KMS-11 (cell line): ENCODE results near the gene SLC15A5.

Experiments used
- H2AFZ ChIP-seq: fragments of 200-600 bp; sonication (generic); 2 replicates; pipeline ENCODE4 v1.6.1; 2016; ENCODE audit warnings: antibody characterized with exemption, mixed run types, low read depth
- H3K27ac ChIP-seq: fragments of 200-600 bp; sonication (generic); 2 replicates; pipeline ENCODE4 v1.6.1; 2016; ENCODE audit warnings: mild to moderate bottlenecking, mixed run types
- H3K27me3 ChIP-seq: fragments of 200-600 bp; sonication (generic); 2 replicates; pipeline ENCODE4 v1.6.1; 2017; ENCODE audit warnings: mild to moderate bottlenecking, low read depth, mixed run types, moderate library complexity; ENCODE audit not compliant: insufficient read depth
- H3K36me3 ChIP-seq: fragments of 200-600 bp; sonication (generic); 2 replicates; pipeline ENCODE4 v1.6.1; 2017; ENCODE audit warnings: mild to moderate bottlenecking, mixed run types; ENCODE audit not compliant: insufficient read depth
- H3K4me1 ChIP-seq: fragments of 200-600 bp; sonication (generic); 2 replicates; pipeline ENCODE4 v1.6.1; 2016; ENCODE audit warnings: mild to moderate bottlenecking, low read depth, mixed run types; ENCODE audit not compliant: poor library complexity, severe bottlenecking
- H3K4me2 ChIP-seq: fragments of 200-600 bp; sonication (generic); 2 replicates; pipeline ENCODE4 v1.7.0; 2016; ENCODE audit warnings: mild to moderate bottlenecking, mixed run types
- H3K4me3 ChIP-seq: fragments of 200-600 bp; sonication (generic); IDR thresholded peaks from 2 replicates; pipeline ENCODE4 v1.6.1; 2017; ENCODE audit warnings: low read depth, low read length, mixed read lengths; ENCODE audit not compliant: insufficient read depth
- H3K79me2 ChIP-seq: fragments of 200-600 bp; sonication (generic); 2 replicates; pipeline ENCODE4 v1.6.1; 2016; ENCODE audit warnings: low read depth, mixed run types; ENCODE audit not compliant: insufficient read depth
- H3K9ac ChIP-seq: fragments of 200-600 bp; sonication (generic); 2 replicates; pipeline ENCODE4 v1.6.1; 2016; ENCODE audit warnings: mild to moderate bottlenecking, mixed run types
- H4K20me1 ChIP-seq: fragments of 200-600 bp; sonication (generic); 2 replicates; pipeline ENCODE4 v1.6.1; 2016; ENCODE audit warnings: mild to moderate bottlenecking, mixed run types; ENCODE audit not compliant: insufficient read depth
- TF ChIP-seq, protein P1 (sequence below): fragments of 200-600 bp; sonication (generic); conservative IDR thresholded peaks from 2 replicates; pipeline ENCODE4 v1.6.1; 2017; ENCODE audit warnings: low read depth, mild to moderate bottlenecking, antibody characterized with exemption, low read length, moderate library complexity, mixed read lengths

Gene SLC15A5

DNA sequence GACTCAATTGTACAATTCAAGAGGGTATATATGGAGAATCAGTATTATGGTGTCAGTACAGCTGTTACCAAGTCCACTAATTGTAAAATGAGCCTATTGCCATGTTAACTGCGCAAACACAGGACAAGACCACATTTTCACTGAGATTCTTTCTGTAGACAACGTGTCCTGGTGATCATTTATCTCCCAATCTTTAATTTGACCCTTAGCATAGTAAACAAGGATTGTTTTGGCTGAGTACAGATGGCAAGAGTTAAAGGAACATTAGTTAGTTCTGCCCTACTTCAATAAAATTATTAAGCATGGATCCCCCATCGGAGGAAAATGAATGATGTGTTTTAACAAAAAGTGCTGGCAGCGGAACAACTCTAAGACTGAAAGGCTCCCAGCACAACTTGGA lies 36.1 kb downstream of the SLC15A5 start:
- Histone ChIP-seq H3K4me1 (no peaks in the 10 kb centered on the region), H3K4me3 (no peak overlapping the region), H3K4me2 (no peak overlapping the region), H4K20me1 (no peaks in the 10 kb centered on the region), H3K27me3 (no peaks in the 10 kb centered on the region), H2AFZ (no peak overlapping the region), H3K36me3 (no peaks in the 10 kb centered on the region), H3K9ac (no peak overlapping the region), H3K79me2 (no peaks in the 10 kb centered on the region), H3K27ac (no peak overlapping the region)
- TF ChIP-seq, protein P1, sequence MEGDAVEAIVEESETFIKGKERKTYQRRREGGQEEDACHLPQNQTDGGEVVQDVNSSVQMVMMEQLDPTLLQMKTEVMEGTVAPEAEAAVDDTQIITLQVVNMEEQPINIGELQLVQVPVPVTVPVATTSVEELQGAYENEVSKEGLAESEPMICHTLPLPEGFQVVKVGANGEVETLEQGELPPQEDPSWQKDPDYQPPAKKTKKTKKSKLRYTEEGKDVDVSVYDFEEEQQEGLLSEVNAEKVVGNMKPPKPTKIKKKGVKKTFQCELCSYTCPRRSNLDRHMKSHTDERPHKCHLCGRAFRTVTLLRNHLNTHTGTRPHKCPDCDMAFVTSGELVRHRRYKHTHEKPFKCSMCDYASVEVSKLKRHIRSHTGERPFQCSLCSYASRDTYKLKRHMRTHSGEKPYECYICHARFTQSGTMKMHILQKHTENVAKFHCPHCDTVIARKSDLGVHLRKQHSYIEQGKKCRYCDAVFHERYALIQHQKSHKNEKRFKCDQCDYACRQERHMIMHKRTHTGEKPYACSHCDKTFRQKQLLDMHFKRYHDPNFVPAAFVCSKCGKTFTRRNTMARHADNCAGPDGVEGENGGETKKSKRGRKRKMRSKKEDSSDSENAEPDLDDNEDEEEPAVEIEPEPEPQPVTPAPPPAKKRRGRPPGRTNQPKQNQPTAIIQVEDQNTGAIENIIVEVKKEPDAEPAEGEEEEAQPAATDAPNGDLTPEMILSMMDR: no peak

DNA sequence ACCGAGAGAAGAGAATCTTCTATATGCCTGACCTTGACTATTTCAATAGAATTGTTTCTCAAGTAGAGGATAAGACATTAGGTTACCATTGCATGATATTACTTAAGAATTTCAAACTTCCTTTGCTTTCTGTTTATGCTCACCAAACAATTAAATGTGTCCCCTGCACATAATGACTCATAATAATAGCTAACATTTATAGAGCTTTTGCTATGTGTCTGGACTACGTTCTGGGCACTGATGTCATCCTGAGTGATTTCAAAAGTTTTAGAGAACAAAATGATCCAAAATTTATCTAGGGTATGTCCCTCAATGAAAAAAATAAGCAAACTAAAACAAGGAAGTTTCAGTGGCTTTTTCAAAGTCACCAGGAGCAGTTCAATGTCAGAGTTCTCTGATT lies 38.8 kb downstream of the SLC15A5 start:
- Histone ChIP-seq H3K79me2 (no peaks in the 10 kb centered on the region), H3K36me3 (no peaks in the 10 kb centered on the region), H3K9ac (no peak overlapping the region), H4K20me1 (no peaks in the 10 kb centered on the region), H3K27me3 (no peaks in the 10 kb centered on the region), H3K27ac (no peak overlapping the region), H3K4me3 (no peak overlapping the region), H3K4me1 (peaks cover 10% of the 10 kb centered on the region), H3K4me2 (no peak overlapping the region), H2AFZ (no peak overlapping the region)
- TF ChIP-seq, protein P1: no peak

DNA sequence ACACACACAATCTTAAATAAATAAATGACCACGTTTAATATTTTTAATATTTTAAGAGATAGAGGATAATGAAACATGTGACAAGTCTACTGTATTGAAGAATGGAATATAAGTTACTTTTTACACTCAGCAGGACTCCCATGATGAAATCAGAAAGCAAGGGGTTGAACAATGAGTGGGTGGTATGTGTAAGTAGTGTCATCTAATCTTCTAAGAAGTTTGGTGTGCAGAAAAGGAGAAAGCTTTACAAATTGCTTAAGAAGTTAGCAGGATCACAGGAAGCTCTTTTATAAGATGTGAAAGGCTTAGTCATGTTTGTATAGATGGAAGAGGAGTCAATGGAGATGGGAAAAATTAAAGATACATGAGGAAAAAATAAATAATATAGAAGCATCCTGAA lies 47.8 kb downstream of the SLC15A5 start:
- Histone ChIP-seq H2AFZ (no peak overlapping the region), H3K79me2 (no peaks in the 10 kb centered on the region), H3K27me3 (no peaks in the 10 kb centered on the region), H3K36me3 (no peaks in the 10 kb centered on the region), H3K4me1 (peaks cover 29% of the 10 kb centered on the region), H3K4me3 (no peak overlapping the region), H4K20me1 (no peaks in the 10 kb centered on the region), H3K4me2 (no peak overlapping the region), H3K27ac (no peak overlapping the region), H3K9ac (no peak overlapping the region)
- TF ChIP-seq, protein P1: no peak

DNA sequence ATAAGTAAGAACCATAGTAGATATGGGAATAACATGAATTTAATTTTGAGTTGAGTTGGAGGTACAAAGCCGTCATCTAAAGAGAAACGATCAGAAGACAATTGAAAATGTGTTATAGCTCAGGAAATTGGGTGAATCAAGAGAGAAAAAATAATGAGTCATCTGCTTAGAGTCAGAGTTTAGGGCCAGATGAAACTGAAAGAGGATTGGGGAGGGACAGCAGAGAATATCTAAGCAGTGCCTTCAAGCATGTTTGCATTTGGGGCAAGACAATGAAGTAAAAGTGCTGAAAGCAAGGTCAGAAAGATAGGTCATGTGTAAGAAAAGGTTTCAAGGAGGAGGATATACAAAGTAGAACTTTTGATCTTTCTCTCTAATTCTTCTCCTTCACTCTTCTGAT lies 49.4 kb downstream of the SLC15A5 start:
- H3K36me3 ChIP-seq: no peaks in the 10 kb centered on the region
- no peak overlapping the region for H3K4me3 ChIP-seq
- no peaks in the 10 kb centered on the region for H3K79me2 ChIP-seq
- peak overlapping the region; percentile 56 for H3K27ac ChIP-seq
- peak overlapping the region; percentile 11; the same call in 1 of the 2 replicates for H3K9ac ChIP-seq
- TF ChIP-seq, protein P1: no peak
- H3K4me1 ChIP-seq: peaks cover 29% of the 10 kb centered on the region
- peak overlapping the region; percentile 47 for H3K4me2 ChIP-seq
- no peaks in the 10 kb centered on the region for H3K27me3 ChIP-seq
- H2AFZ ChIP-seq: peak overlapping the region; percentile 48
- no peaks in the 10 kb centered on the region for H4K20me1 ChIP-seq
